SK-N-SH treated with all-trans-retinoic acid at 6 μM for 48 hours (cell line): ENCODE data around the gene PGS1.

Experiments used
- ATAC-seq: fragments of 200-7000 bp; cut with Tn5 transposase; 3 replicates; pipeline ENCODE4 v1.9.1; 2020; ENCODE audit warnings: mild to moderate bottlenecking, moderate library complexity
- ARNTL ChIP-seq: fragments of 450-650 bp; formaldehyde crosslinking; IDR thresholded peaks from 2 replicates; pipeline ENCODE4 v1.5.0; 2020; ENCODE audit warnings: low read depth, mild to moderate bottlenecking, moderate library complexity, borderline replicate concordance
- BACH2 ChIP-seq: fragments of 250-450 bp; sonication (Bioruptor Pico); IDR thresholded peaks from 2 replicates; pipeline ENCODE4 v1.9.0; 2021; ENCODE audit warnings: mild to moderate bottlenecking, borderline replicate concordance
- CREB5 ChIP-seq: fragments of 250-450 bp; sonication (Bioruptor Pico); IDR thresholded peaks from 2 replicates; pipeline ENCODE4 v1.5.1; 2020; ENCODE audit warnings: low read depth, mild to moderate bottlenecking, moderate library complexity
- CSDC2 ChIP-seq: fragments of 250-450 bp; sonication (Bioruptor Pico); IDR thresholded peaks from 2 replicates; pipeline ENCODE4 v1.5.0; 2020; ENCODE audit warnings: mild to moderate bottlenecking, moderate library complexity
- ESRRG ChIP-seq: fragments of 250-450 bp; sonication (Bioruptor Pico); IDR thresholded peaks from 2 replicates; pipeline ENCODE4 v1.6.1; 2021; ENCODE audit warnings: mild to moderate bottlenecking
- ISL1 ChIP-seq: fragments of 250-450 bp; sonication (Bioruptor Pico); IDR thresholded peaks from 2 replicates; pipeline ENCODE4 v2.1.2; 2022; ENCODE audit warnings: mild to moderate bottlenecking, moderate library complexity
- PATZ1 ChIP-seq: fragments of 250-450 bp; sonication (Bioruptor Pico); IDR thresholded peaks from 2 replicates; pipeline ENCODE4 v1.8.0; 2020; ENCODE audit warnings: mild to moderate bottlenecking, moderate library complexity, borderline replicate concordance
- POU6F1 ChIP-seq: fragments of 250-450 bp; sonication (Bioruptor Pico); IDR thresholded peaks from 2 replicates; pipeline ENCODE4 v1.8.0; 2021; ENCODE audit warnings: low read depth, mild to moderate bottlenecking, moderate library complexity, borderline replicate concordance
- PPARA ChIP-seq: fragments of 250-450 bp; sonication (Bioruptor Pico); IDR thresholded peaks from 2 replicates; pipeline ENCODE4 v1.5.0; 2020; ENCODE audit warnings: mild to moderate bottlenecking, borderline replicate concordance
- RARB ChIP-seq: fragments of 250-450 bp; sonication (Bioruptor Pico); IDR thresholded peaks from 2 replicates; pipeline ENCODE4 v1.8.0; 2021; ENCODE audit warnings: mild to moderate bottlenecking, moderate library complexity
- SNAI2 ChIP-seq: fragments of 250-450 bp; sonication (Bioruptor Pico); IDR thresholded peaks from 2 replicates; pipeline ENCODE4 v1.5.0; 2020; ENCODE audit warnings: mild to moderate bottlenecking, moderate library complexity
- TCF4 ChIP-seq: fragments of 250-450 bp; sonication (Bioruptor Pico); IDR thresholded peaks from 2 replicates; pipeline ENCODE4 v1.8.0; 2021; ENCODE audit warnings: mild to moderate bottlenecking, moderate library complexity, borderline replicate concordance
- TSHZ2 ChIP-seq: fragments of 250-450 bp; sonication (Bioruptor Pico); IDR thresholded peaks from 2 replicates; pipeline ENCODE4 v1.5.0; 2020; ENCODE audit warnings: mild to moderate bottlenecking, moderate library complexity
- ZC3H10 ChIP-seq: fragments of 250-450 bp; sonication (Bioruptor Pico); IDR thresholded peaks from 2 replicates; pipeline ENCODE4 v1.5.1; 2021; ENCODE audit warnings: mild to moderate bottlenecking, moderate library complexity
- ZFP3 ChIP-seq: fragments of 250-450 bp; sonication (Bioruptor Pico); IDR thresholded peaks from 2 replicates; pipeline ENCODE4 v1.5.0; 2020; ENCODE audit warnings: mild to moderate bottlenecking, moderate library complexity
- ZFP30 ChIP-seq: fragments of 450-650 bp; formaldehyde crosslinking; IDR thresholded peaks from 2 replicates; pipeline ENCODE4 v1.5.0; 2022; ENCODE audit warnings: mild to moderate bottlenecking, moderate library complexity
- ZNF565 ChIP-seq: fragments of 450-650 bp; formaldehyde crosslinking; conservative IDR thresholded peaks from 2 replicates; pipeline ENCODE4 v1.5.0; 2020; ENCODE audit warnings: low read depth, mild to moderate bottlenecking, moderate library complexity
- ZNF70 ChIP-seq: fragments of 450-650 bp; formaldehyde crosslinking; IDR thresholded peaks from 2 replicates; pipeline ENCODE4 v1.5.0; 2020; ENCODE audit warnings: mild to moderate bottlenecking, moderate library complexity
- ZNF8 ChIP-seq: fragments of 450-650 bp; formaldehyde crosslinking; IDR thresholded peaks from 2 replicates; pipeline ENCODE4 v1.5.0; 2020; ENCODE audit warnings: mild to moderate bottlenecking, moderate library complexity
- TF ChIP-seq, protein P1 (sequence below): fragments of 250-450 bp; sonication (Bioruptor Pico); IDR thresholded peaks from 2 replicates; pipeline ENCODE4 v1.5.1; 2021; ENCODE audit warnings: mild to moderate bottlenecking, moderate library complexity

The PGS1 gene

GRCh38 chr17:78435330-78436005 lies 57.0 kb downstream of the PGS1 start (continued):
- TF ChIP-seq ISL1 (CRISPR knock-in tag) (no peak), TCF4 (CRISPR knock-in tag) (no peak)

- no peak for TF ChIP-seq ZNF565
- TF ChIP-seq ZNF70 (CRISPR knock-in tag) = no peak
- no peak for TF ChIP-seq PATZ1 (CRISPR knock-in tag)
- no peak for TF ChIP-seq ARNTL (CRISPR knock-in tag)
- TF ChIP-seq ZFP30 (CRISPR knock-in tag) = no peak
- TF ChIP-seq TSHZ2 (CRISPR knock-in tag) = no peak
- no peak for TF ChIP-seq ESRRG (CRISPR knock-in tag)
- no peak for TF ChIP-seq ISL1 (CRISPR knock-in tag)
- no peak for TF ChIP-seq TCF4 (CRISPR knock-in tag)
- TF ChIP-seq POU6F1 (CRISPR knock-in tag) = no peak
- no peak for TF ChIP-seq SNAI2 (CRISPR knock-in tag)
- no peak for TF ChIP-seq ZFP3 (CRISPR knock-in tag)
- TF ChIP-seq BACH2 (CRISPR knock-in tag) = no peak
- no peak for TF ChIP-seq PPARA (CRISPR knock-in tag)
- no peak for TF ChIP-seq CSDC2 (CRISPR knock-in tag)
- TF ChIP-seq ZNF8 = no peak
- TF ChIP-seq, all 23 proteins: peak for 0
- no peak for ATAC-seq
These were observed 59.2 kb downstream of the PGS1 start for GRCh38 chr17:78437508-78438169.

- ATAC-seq = peak; percentile 6; the same call in 2 of the 3 replicates
- TF ChIP-seq SNAI2 (CRISPR knock-in tag) (no peak), ZNF8 (no peak), POU6F1 (CRISPR knock-in tag) (no peak), PATZ1 (CRISPR knock-in tag) (no peak), PPARA (CRISPR knock-in tag) (no peak), ZFP30 (CRISPR knock-in tag) (no peak), ZC3H10 (CRISPR knock-in tag) (no peak), RARB (CRISPR knock-in tag) (no peak), CSDC2 (CRISPR knock-in tag) (no peak), BACH2 (CRISPR knock-in tag) (no peak), ISL1 (CRISPR knock-in tag) (no peak), ZFP3 (CRISPR knock-in tag) (no peak), CREB5 (CRISPR knock-in tag) (no peak)
- TF ChIP-seq, protein P1, sequence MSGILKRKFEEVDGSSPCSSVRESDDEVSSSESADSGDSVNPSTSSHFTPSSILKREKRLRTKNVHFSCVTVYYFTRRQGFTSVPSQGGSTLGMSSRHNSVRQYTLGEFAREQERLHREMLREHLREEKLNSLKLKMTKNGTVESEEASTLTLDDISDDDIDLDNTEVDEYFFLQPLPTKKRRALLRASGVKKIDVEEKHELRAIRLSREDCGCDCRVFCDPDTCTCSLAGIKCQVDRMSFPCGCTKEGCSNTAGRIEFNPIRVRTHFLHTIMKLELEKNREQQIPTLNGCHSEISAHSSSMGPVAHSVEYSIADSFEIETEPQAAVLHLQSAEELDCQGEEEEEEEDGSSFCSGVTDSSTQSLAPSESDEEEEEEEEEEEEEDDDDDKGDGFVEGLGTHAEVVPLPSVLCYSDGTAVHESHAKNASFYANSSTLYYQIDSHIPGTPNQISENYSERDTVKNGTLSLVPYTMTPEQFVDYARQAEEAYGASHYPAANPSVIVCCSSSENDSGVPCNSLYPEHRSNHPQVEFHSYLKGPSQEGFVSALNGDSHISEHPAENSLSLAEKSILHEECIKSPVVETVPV (CRISPR knock-in tag) = no peak
These were observed 59.8 kb downstream of the PGS1 start for GRCh38 chr17:78438271-78438691.
